Body of pancreas (tissue), 4 donors: ENCODE measurements around the gene SVBP. TPM values are rescaled to one million over a fixed set of nuclear protein-coding genes. Genes with fewer than 3 reads are reported as not detected.

Source experiments
- ATAC-seq: fragments of 150-250 bp; one replicate; pipeline ENCODE4 v1.9.1; 2016
- DNase-seq, 4 donors: peaks; one replicate each; pipeline ENCODE4 v3.0.0-alpha.2; 2019
- H3K27ac ChIP-seq, 4 donors: fragments of 200-600 bp; sonication (generic); 1 replicate in 3 of 4; 2 replicates in 1 of 4; pipeline versions ENCODE4 v1.5.1 to v1.6.1; 2016 to 2019; ENCODE audit warnings: mild to moderate bottlenecking in 1 of 4, mixed read lengths in 1 of 4, moderate library complexity in 1 of 4
- H3K27me3 ChIP-seq, 2 donors: fragments of 200-600 bp; sonication (generic); one replicate each; pipeline ENCODE4 v1.6.0; 2016; ENCODE audit warnings: mild to moderate bottlenecking in 1 of 2
- H3K36me3 ChIP-seq, 2 donors: fragments of 200-600 bp; sonication (generic); replicated peaks in 1 of 2; 2 replicates each; pipeline ENCODE4 v1.5.1; 2016; ENCODE audit warnings: low read depth in 2 of 2; ENCODE audit not compliant: insufficient read depth in 1 of 2
- H3K4me1 ChIP-seq: fragments of 200-600 bp; sonication (generic); one replicate; pipeline ENCODE4 v1.6.0; 2016
- H3K4me3 ChIP-seq, 2 donors: fragments of 200-600 bp; sonication (generic); 1 replicate in 1 of 2; 2 replicates in 1 of 2; pipeline ENCODE4 v1.5.1; 2016 to 2019
- H3K9me3 ChIP-seq, 3 donors: fragments of 200-600 bp; sonication (generic); 1 replicate in 2 of 3; 2 replicates in 1 of 3; pipeline ENCODE4 v1.5.1; 2016
- POLR2A ChIP-seq, 3 donors: fragments of 450-650 bp; IDR thresholded peaks; one replicate each; pipeline ENCODE4 v1.6.1; 2016; ENCODE audit warnings: antibody characterized with exemption in 3 of 3, mild to moderate bottlenecking in 2 of 3
- WGBS, 2 donors: methylation state at CpG; one replicate each; pipeline ENCODE4 v1.1.5; 2017; 5-methylcytosine and 5-hydroxymethylcytosine counted together
- intact Hi-C: fragments of 100-400 bp; cut with DNase I; formaldehyde crosslinking; loops from one replicate; pipeline ENCODE4 v1.15.1; 2023
- total RNA-seq, 2 donors: library from RNA; depleted of rRNA; stranded (reverse); fragments of >200 nt; gene quantifications; one replicate each; pipeline ENCODE4 v1.1.0, GENCODE V29; 2016
- TF ChIP-seq, protein P1 (sequence below), 7 experiments: fragments of 450-650 bp in 4 of 7; fragments of 200-600 bp in 3 of 7; sonication (generic) in 3 of 7; IDR thresholded peaks; one replicate each; pipeline ENCODE4 v1.5.1; 2016 to 2019; ENCODE audit warnings: antibody characterized with exemption in 7 of 7

Gene SVBP
- total RNA-seq, 2 donors from 2014 or later = 12.2 to 12.5 TPM

DNA sequence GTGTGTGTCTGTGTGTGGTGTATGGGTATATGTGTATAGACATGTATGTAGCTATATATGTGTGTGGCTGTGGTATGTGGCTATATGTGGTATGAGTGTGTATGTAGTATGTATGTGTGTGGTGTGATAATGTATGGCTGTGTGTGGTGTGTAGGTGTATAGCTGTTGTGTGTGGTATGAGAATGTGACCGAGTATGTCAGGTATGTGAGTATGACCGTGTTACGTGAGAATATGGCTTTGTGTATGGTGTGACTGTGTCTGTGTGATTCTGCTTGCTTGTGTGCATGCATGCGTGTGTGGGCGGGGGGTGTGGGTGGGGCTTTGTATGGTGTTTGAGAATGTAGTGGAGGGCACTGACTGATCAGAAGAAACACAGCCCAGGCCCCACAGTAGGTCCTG lies 32.7 kb upstream of the SVBP start:
- Histone ChIP-seq H3K36me3 (peaks cover 0 to 2% of the 10 kb centered on the region in 2 donors), H3K27me3 (no peaks in the 10 kb centered on the region), H3K4me1 (peaks cover 22% of the 10 kb centered on the region), H3K27ac (no peak overlapping the region), H3K4me3 (no peak overlapping the region), H3K9me3 (no peaks in the 10 kb centered on the region)
- intact Hi-C loops = no loop called here
- ATAC-seq (no peak), DNase-seq (no peak)
- WGBS, 2 donors = 93 to 97% methylated on average over 5 of the region's 5 CpGs
- TF ChIP-seq POLR2A (IDR thresholded peaks at IDR 0.05) = no peak
- TF ChIP-seq, protein P1, sequence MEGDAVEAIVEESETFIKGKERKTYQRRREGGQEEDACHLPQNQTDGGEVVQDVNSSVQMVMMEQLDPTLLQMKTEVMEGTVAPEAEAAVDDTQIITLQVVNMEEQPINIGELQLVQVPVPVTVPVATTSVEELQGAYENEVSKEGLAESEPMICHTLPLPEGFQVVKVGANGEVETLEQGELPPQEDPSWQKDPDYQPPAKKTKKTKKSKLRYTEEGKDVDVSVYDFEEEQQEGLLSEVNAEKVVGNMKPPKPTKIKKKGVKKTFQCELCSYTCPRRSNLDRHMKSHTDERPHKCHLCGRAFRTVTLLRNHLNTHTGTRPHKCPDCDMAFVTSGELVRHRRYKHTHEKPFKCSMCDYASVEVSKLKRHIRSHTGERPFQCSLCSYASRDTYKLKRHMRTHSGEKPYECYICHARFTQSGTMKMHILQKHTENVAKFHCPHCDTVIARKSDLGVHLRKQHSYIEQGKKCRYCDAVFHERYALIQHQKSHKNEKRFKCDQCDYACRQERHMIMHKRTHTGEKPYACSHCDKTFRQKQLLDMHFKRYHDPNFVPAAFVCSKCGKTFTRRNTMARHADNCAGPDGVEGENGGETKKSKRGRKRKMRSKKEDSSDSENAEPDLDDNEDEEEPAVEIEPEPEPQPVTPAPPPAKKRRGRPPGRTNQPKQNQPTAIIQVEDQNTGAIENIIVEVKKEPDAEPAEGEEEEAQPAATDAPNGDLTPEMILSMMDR (IDR thresholded peaks at IDR 0.05) = no peak

DNA sequence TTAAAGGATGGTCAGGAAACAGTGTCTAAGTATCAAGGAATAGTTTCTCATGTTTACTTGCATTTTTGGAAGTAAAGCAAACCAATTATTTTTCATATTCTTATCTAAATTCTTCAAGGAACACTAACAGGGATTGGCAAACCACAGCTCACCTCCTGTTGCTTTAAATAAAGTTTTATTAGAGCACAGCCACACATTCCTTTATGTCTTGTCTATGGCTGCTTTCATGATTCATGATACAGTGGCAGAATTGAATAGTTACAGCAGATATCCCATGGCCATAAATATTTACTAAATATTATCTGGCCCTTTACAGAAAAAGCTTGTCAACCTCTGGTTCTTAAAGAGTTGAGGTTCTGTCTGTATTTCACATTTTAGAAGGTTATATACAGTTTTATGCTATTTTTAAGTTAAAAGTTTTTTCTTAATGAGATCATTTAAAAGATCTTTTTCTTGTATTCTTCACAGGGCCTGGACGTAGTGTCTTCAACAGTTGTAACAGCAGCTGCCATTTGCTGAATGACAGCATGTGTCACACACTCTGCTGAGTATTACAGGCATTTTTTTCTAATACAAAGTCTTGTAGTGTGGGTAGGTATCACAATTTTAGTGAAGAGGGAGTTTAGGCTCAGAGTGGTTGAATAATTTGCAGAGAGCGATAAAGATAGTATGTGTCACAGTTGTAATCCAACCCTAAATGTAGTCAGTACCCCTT lies 31.8 kb upstream of the SVBP start:
- no peak overlapping the region for H3K27ac ChIP-seq
- DNase-seq (no peak), ATAC-seq (no peak)
- TF ChIP-seq POLR2A (IDR thresholded peaks at IDR 0.05) = no peak
- TF ChIP-seq, protein P1 (IDR thresholded peaks at IDR 0.05) = no peak
- H3K4me3 ChIP-seq = no peak overlapping the region
- intact Hi-C loops = no loop called here
- H3K27me3 ChIP-seq = no peaks in the 10 kb centered on the region
- H3K4me1 ChIP-seq = peaks cover 22% of the 10 kb centered on the region
- peaks cover 0 to 2% of the 10 kb centered on the region in 2 donors for H3K36me3 ChIP-seq
- WGBS, 2 donors = 95 to 97% methylated on average over 2 of the region's 2 CpGs
- no peaks in the 10 kb centered on the region for H3K9me3 ChIP-seq

DNA sequence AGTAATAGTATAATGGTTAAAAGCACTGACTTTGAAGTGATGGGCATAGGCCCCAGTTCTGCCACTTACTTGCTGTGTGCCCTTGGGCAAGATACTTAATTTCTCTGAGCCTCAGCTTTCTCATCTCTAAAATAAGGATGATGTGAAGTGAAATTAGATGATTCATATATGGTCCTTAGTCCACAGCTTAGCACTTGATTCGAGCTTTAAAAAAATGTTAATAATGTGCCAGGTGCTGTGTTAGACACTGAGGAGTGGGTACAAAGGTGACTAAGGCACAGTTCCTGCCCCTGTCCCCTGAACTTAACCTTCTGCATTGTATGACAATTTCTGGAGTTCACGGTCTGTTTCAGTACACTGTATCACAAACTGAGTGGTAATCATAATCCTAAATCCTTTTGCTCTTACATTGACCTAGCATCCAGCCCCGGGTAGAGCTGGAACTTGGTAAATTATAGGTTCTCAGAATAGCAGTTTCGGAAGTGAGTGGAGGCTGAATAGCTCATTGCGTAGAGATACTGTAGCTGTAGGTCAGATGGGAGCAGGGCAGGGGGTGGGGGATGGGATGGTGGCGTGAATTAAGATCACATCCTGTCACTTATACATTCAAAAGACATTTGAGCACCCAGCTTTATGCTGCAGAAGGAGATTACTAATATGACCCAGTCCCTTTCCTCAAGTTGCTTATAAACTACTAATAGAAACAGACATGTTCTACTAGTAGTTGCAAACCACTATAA lies 30.7 kb upstream of the SVBP start:
- Histone ChIP-seq H3K27me3 (no peaks in the 10 kb centered on the region), H3K27ac (no peak overlapping the region), H3K9me3 (no peaks in the 10 kb centered on the region), H3K4me3 (no peak overlapping the region), H3K36me3 (peaks cover 0 to 2% of the 10 kb centered on the region in 2 donors), H3K4me1 (peaks cover 22% of the 10 kb centered on the region)
- no peak for DNase-seq
- intact Hi-C loops = no loop called here
- TF ChIP-seq POLR2A (IDR thresholded peaks at IDR 0.05) = no peak
- TF ChIP-seq, protein P1 (IDR thresholded peaks at IDR 0.05) = no peak
- no peak for ATAC-seq
- 75 to 76% methylated on average over 6 of the region's 6 CpGs for WGBS, 2 donors

DNA sequence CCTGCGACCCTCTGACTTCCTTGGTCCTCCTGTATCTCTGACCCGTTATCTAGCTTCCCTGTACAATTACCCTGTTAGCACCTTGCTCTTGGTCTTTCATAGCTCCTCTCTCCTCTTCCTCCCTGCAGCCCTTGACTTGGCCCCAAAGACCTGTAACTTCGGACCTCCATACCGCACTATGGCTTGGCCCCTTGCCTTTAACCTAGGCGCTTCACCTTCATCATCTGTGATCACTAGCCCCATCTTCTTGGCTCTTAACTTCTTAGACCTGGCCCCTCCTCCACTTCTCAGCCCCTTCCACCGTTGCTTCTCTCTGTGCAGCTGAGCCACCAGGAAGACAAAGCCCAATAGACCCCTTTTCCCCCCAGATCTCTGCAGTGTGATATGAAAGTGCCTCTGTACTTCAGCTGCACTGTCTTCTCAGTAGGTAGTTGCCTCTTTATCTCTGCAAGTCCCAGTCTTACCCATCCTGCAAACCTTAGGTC lies 30.0 kb upstream of the SVBP start:
- no peak for TF ChIP-seq POLR2A (IDR thresholded peaks at IDR 0.05)
- TF ChIP-seq, protein P1 (IDR thresholded peaks at IDR 0.05) = no peak
- H3K9me3 ChIP-seq = no peaks in the 10 kb centered on the region
- peaks cover 0 to 2% of the 10 kb centered on the region in 2 donors for H3K36me3 ChIP-seq
- H3K4me1 ChIP-seq = peaks cover 22% of the 10 kb centered on the region
- H3K27ac ChIP-seq = peak overlapping the region in 2 of 4 donors; percentile 58 to 64
- intact Hi-C loops = no loop called here
- no peaks in the 10 kb centered on the region for H3K27me3 ChIP-seq
- H3K4me3 ChIP-seq = peak overlapping the region; percentile 60
- 7 to 12% methylated on average over 6 of the region's 6 CpGs for WGBS, 2 donors
- no peak for DNase-seq
- ATAC-seq = no peak
